ENCODE measurements around the gene ADH5.
"Not testable (repeated sequence)": the region's sequence is repeated elsewhere in the genome, so short reads cannot be mapped to it uniquely, and the experiment has no call there.

DNA sequence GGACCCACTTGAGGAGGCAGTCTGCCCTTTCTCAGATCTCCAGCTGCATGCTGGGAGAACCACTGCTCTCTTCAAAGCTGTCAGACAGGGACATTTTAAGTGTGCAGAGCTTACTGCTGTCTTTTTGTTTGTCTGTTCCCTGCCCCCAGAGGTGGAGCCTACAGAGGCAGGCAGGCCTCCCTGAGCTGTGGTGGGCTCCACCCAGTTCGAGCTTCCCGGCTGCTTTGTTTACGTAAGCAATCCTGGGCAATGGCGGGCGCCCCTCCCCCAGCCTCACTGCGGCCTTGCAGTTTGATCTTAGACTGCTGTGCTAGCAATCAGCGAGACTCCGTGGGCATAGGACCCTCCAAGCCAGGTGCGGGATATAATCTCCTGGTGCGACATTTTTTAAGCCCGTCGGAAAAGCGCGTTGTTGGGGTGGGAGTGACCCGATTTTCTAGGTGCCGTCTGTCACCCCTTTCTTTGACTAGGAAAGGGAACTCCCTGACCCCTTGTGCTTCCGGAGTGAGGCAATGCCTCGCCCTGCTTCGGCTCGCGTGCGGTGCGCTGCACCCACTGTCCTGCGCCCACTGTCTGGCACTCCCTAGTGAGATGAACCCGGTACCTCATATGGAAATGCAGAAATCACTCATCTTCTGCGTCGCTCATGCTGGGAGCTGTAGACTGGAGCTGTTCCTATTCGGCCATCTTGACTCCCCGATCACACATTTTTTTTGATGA is 28.7 kb upstream of the ADH5 start:
- TF ChIP-seq EZH2 (optimal IDR thresholded peaks at IDR 0.05; ENCODE audit: low read depth, low read length); EZH2phosphoT487 (IDR thresholded peaks at IDR 0.05; ENCODE audit: low read length): not testable (repeated sequence)
- TF ChIP-seq, protein P1, sequence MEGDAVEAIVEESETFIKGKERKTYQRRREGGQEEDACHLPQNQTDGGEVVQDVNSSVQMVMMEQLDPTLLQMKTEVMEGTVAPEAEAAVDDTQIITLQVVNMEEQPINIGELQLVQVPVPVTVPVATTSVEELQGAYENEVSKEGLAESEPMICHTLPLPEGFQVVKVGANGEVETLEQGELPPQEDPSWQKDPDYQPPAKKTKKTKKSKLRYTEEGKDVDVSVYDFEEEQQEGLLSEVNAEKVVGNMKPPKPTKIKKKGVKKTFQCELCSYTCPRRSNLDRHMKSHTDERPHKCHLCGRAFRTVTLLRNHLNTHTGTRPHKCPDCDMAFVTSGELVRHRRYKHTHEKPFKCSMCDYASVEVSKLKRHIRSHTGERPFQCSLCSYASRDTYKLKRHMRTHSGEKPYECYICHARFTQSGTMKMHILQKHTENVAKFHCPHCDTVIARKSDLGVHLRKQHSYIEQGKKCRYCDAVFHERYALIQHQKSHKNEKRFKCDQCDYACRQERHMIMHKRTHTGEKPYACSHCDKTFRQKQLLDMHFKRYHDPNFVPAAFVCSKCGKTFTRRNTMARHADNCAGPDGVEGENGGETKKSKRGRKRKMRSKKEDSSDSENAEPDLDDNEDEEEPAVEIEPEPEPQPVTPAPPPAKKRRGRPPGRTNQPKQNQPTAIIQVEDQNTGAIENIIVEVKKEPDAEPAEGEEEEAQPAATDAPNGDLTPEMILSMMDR (IDR thresholded peaks at IDR 0.05; ENCODE audit: low read length), result not testable (repeated sequence)
